ENCODE measurements around the gene PSG11.
"Not testable (repeated sequence)": the region's sequence is repeated elsewhere in the genome, so short reads cannot be mapped to it uniquely, and the experiment has no call there.

Gene PSG11

DNA sequence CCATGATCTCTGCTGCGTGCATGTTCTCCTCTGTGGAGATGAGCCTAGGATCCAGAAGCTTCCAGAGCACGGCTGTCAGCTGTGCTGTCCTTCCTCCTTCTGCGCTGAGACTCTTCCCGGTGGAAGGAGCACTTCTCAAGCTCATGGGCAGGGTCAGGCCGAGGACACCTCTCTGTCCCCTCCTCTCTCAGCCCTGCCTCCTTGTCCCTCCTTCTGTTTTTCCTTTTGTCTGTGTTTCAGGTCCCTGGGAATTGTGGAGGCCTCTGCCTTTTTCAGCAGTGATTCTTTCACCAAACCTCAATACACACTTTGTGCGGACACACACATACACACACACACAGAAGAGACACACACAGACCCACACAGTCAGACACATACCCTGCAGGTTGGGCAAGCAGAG, at the start of gene PSG11:
TSS of gene PSG11 (minus strand) at position 101 of the 400 bp plus-strand sequence. CDS start at position 4, 97 bp downstream.
- H3K27me3 ChIP-seq (ENCODE audit: insufficient read depth, low read length); H3K9ac ChIP-seq (ENCODE audit: low read depth, low read length); H3K4me3 ChIP-seq (ENCODE audit: low read length); H3K27ac ChIP-seq (ENCODE audit: low read length); H3K36me3 ChIP-seq (ENCODE audit: insufficient read depth, low read depth, low read length); H3K9me3 ChIP-seq (ENCODE audit: insufficient read depth, low read depth, low read length); H3K4me1 ChIP-seq (ENCODE audit: insufficient read depth, low read length): not testable (repeated sequence)

DNA sequence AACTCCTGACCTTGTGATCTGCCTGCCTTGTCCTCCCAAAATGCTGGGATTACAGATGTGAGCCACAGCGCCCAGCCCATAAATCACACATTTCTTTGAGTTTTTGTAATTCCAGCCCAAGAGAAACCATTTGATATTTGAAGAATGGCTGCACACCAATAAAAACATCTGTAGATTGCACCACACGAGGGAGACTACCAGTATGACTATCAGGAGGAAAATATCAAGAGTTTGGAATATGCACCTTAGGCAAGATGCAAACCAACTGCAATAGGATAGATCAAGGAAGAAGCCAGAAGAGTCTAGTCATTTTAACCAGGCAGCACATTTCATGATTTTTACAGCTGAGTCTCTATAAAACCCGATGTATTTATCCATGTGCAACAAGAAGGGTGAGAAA, 36.1 kb upstream of the PSG11 start:
- H3K4me1 ChIP-seq (ENCODE audit: insufficient read depth, low read length); H3K27me3 ChIP-seq (ENCODE audit: insufficient read depth, low read length); H3K9me3 ChIP-seq (ENCODE audit: insufficient read depth, low read depth, low read length); H3K4me3 ChIP-seq (ENCODE audit: low read length); H3K36me3 ChIP-seq (ENCODE audit: insufficient read depth, low read depth, low read length); H3K27ac ChIP-seq (ENCODE audit: low read length); H3K9ac ChIP-seq (ENCODE audit: low read depth, low read length): not testable (repeated sequence)

DNA sequence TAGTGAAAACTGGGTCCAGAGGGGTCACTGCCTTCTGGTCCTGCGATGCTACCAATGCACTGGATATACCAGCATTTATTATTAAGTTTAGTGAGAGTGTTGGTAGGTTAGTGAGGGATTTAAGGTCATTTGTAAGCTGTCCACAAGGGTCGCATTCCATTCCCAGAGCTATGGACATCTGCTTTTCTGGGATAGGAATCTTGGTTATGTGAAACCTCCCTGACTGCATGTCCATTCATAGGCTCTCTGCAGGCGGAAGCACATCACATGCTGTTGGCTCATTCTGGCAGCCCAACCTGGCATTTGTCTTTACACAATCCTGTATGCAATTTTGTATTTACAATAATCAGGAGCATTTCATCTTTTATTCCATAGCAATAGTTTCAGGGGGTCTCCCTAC, 35.1 kb upstream of the PSG11 start:
- H3K4me1 ChIP-seq (ENCODE audit: insufficient read depth, low read length); H3K36me3 ChIP-seq (ENCODE audit: insufficient read depth, low read depth, low read length); H3K9me3 ChIP-seq (ENCODE audit: insufficient read depth, low read depth, low read length); H3K9ac ChIP-seq (ENCODE audit: low read depth, low read length); H3K27me3 ChIP-seq (ENCODE audit: insufficient read depth, low read length); H3K4me3 ChIP-seq (ENCODE audit: low read length); H3K27ac ChIP-seq (ENCODE audit: low read length): not testable (repeated sequence)

DNA sequence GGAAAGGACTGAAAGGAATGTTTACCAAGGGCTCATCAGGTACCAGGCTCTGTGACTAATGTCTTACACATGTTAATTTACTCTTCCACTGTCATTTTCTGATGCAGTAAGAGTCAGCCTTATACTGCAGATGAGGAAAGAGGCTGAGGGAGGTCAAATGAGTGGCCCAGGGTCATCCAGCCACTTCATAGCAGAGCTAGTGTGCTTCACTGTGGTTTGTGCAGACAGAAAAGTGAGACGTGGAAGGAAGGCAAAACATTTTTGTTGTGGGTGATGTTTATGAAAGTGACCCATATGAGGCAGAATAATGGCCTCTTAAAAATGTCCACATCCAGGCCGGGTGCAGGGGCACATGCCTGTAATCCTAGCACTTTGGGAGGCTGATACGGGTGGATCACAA, 34.0 kb upstream of the PSG11 start:
- not testable (repeated sequence) for H3K9me3 ChIP-seq (ENCODE audit: insufficient read depth, low read depth, low read length); H3K9ac ChIP-seq (ENCODE audit: low read depth, low read length); H3K27ac ChIP-seq (ENCODE audit: low read length); H3K4me3 ChIP-seq (ENCODE audit: low read length); H3K27me3 ChIP-seq (ENCODE audit: insufficient read depth, low read length); H3K4me1 ChIP-seq (ENCODE audit: insufficient read depth, low read length); H3K36me3 ChIP-seq (ENCODE audit: insufficient read depth, low read depth, low read length)

DNA sequence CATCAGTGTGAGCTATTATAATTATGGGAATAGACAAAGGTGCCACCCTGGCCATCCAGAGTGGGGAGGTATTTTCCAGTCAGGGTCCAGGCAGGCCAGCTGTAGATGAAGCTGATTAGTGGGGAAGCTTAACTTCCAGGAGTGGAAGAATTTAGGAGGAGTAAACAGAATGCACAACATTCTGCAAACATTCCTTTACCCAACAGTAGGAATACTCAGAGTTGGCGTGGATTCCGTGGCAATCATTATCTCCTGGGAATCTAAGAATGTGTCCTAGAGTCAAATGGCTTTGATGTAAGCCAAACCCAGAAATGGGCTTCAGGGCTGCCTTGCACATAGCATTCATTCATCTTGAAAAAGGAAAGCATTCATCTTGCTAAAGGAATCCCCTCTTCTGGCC, 33.2 kb upstream of the PSG11 start:
- H3K4me3 ChIP-seq (ENCODE audit: low read length); H3K27me3 ChIP-seq (ENCODE audit: insufficient read depth, low read length); H3K27ac ChIP-seq (ENCODE audit: low read length); H3K9ac ChIP-seq (ENCODE audit: low read depth, low read length); H3K36me3 ChIP-seq (ENCODE audit: insufficient read depth, low read depth, low read length); H3K4me1 ChIP-seq (ENCODE audit: insufficient read depth, low read length): not testable (repeated sequence)
- peaks cover 12% of the 10 kb centered on the region; the same call in 1 of the 2 replicates for H3K9me3 ChIP-seq (ENCODE audit: insufficient read depth, low read depth, low read length)

DNA sequence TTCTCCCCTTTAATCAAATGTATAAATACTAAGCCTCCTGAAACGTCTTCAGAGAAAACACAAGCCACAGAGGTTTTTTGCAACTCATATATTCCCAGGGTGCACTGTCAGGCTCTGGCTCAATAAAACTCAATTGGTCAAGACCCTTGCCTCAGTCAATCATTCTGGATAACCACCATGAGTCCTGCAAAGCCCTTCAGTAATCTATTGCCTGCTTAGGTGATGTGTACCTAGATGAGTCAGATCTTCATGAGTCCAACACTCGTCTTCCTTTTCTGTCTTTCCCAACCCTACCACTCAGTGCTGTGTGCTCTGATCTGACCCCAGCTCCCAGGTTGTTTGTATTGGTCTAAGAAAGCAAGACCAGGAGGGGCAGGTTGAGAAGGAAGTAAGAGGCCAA, 32.2 kb upstream of the PSG11 start:
- H3K36me3 ChIP-seq (ENCODE audit: insufficient read depth, low read depth, low read length); H3K4me1 ChIP-seq (ENCODE audit: insufficient read depth, low read length); H3K27ac ChIP-seq (ENCODE audit: low read length); H3K4me3 ChIP-seq (ENCODE audit: low read length); H3K27me3 ChIP-seq (ENCODE audit: insufficient read depth, low read length); H3K9ac ChIP-seq (ENCODE audit: low read depth, low read length): not testable (repeated sequence)
- peaks cover 12% of the 10 kb centered on the region; the same call in 1 of the 2 replicates for H3K9me3 ChIP-seq (ENCODE audit: insufficient read depth, low read depth, low read length)

DNA sequence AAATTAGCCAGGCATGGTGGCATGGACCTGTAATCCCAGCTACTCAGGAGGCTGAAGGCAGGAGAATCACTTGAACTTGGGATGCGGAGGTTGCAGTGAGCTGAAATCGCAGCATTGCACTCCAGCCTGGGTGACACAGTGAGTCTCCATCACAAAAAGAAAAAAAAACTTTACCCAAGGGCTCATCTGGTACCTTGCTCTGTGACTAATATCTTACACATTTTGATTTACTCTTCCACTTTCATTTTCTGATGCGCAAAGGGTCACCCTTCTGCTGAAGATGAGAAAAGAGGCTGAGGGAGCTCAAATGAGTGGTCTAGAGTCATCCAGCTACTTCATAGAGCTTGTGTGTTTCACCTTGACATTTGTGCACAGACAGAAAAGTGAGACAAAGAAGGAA, 21.7 kb upstream of the PSG11 start:
- not testable (repeated sequence) for H3K4me1 ChIP-seq (ENCODE audit: insufficient read depth, low read length); H3K4me3 ChIP-seq (ENCODE audit: low read length); H3K27me3 ChIP-seq (ENCODE audit: insufficient read depth, low read length); H3K36me3 ChIP-seq (ENCODE audit: insufficient read depth, low read depth, low read length); H3K27ac ChIP-seq (ENCODE audit: low read length); H3K9me3 ChIP-seq (ENCODE audit: insufficient read depth, low read depth, low read length); H3K9ac ChIP-seq (ENCODE audit: low read depth, low read length)

DNA sequence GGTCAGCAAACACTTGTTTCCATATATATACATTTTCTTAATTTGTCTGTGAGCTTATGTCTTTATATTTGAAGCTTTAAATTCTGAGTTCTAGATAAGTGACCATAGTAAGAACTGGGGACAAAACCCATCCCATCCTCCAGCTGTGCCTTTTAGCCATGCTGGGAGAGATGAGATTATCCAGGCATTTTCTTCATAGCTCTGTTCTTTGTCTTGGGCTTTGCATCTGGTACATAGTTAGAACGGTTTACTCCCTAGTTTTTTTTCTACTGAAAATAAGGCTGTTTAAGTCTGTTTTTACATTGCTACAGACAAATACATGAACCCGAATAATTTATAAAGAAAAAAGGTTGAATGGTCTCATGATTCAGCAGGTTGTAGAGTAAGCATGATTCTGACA, 20.3 kb upstream of the PSG11 start:
- not testable (repeated sequence) for H3K27me3 ChIP-seq (ENCODE audit: insufficient read depth, low read length); H3K36me3 ChIP-seq (ENCODE audit: insufficient read depth, low read depth, low read length); H3K4me3 ChIP-seq (ENCODE audit: low read length); H3K9me3 ChIP-seq (ENCODE audit: insufficient read depth, low read depth, low read length); H3K9ac ChIP-seq (ENCODE audit: low read depth, low read length); H3K4me1 ChIP-seq (ENCODE audit: insufficient read depth, low read length); H3K27ac ChIP-seq (ENCODE audit: low read length)

DNA sequence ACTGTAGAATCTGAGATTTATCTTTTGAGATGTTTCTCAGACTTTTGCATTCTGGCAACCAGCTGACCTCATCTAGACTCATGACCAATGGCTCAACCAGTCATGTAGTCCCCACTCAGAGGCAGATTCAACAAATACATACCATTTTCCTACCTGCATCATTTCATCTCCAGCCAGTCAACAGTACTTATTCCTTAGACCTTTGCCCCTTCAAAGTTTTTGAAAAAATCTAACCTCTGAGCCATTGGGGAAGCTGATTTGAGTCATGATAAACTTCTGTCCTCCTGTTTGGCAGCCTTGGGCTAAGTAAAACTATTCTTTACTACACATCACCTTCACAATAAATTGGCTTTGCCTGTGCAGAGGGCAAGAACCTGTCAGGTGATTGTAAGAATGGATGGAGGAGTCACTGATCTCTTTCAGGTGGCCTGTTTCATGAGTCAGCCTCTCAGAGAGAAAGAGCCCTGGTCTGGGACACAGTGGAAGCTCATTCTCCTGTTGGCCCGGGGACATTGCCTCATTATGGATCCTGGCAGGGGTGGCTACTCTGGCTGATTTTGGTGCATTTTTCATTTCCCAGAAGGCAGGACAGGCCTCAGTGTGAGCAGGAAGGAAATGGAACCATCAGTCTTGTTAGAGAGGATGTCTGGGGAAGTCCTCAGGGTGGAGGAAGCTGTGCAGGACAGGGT, 17.4 kb upstream of the PSG11 start:
- not testable (repeated sequence) for H3K9me3 ChIP-seq (ENCODE audit: insufficient read depth, low read depth, low read length); H3K27me3 ChIP-seq (ENCODE audit: insufficient read depth, low read length)

DNA sequence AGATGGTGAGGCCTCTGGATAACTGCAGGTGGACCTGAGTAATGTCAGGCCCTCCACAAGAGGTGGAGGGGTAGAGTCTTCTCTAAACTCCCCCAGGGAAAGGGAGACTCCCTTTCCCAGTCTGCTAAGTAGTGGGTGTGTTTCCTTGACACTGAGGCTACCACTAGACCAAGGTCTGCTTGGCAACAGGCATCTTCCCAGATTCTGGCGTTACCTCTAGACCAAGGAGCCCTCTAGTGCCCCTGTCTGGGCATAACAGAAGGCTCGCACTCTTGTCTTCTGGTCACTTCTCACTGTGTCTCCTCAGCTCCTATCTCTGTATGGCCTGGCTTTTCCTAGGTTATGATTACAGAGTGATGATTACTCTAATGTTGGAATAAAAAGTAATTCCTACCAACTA, 5.4 kb upstream of the PSG11 start:
- H3K36me3 ChIP-seq (ENCODE audit: insufficient read depth, low read depth, low read length); H3K27me3 ChIP-seq (ENCODE audit: insufficient read depth, low read length); H3K4me1 ChIP-seq (ENCODE audit: insufficient read depth, low read length); H3K4me3 ChIP-seq (ENCODE audit: low read length); H3K27ac ChIP-seq (ENCODE audit: low read length); H3K9ac ChIP-seq (ENCODE audit: low read depth, low read length); H3K9me3 ChIP-seq (ENCODE audit: insufficient read depth, low read depth, low read length): not testable (repeated sequence)

More for the DNA sequence above, 17.4 kb upstream of the PSG11 start:
- not testable (repeated sequence) for H3K27ac ChIP-seq (ENCODE audit: low read length); H3K4me1 ChIP-seq (ENCODE audit: insufficient read depth, low read length); H3K9ac ChIP-seq (ENCODE audit: low read depth, low read length); H3K36me3 ChIP-seq (ENCODE audit: insufficient read depth, low read depth, low read length); H3K4me3 ChIP-seq (ENCODE audit: low read length)

DNA sequence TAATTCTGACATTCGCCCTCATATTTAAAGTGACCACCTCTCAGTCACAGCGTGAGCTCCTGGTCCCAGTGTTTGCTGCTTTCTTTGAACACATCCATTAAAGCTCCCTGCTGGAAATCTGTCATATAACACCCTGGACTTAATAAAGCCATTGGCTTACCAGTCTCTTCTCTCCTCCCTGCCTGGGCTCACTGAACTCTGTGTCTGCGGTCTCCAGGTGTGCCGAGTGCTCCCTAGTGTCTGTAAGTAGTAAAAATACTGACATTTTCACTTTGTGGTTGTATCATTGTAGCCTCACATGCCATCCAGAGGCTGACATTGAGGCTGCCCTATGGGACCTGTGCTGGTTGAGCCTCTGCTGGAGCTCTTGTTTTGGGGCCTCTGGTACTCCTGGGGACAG, 2.6 kb upstream of the PSG11 start:
- Histone ChIP-seq H3K9ac (ENCODE audit: low read depth, low read length) (no peak overlapping the region), H3K4me1 (ENCODE audit: insufficient read depth, low read length) (no peaks in the 10 kb centered on the region), H3K27ac (ENCODE audit: low read length) (no peak overlapping the region), H3K27me3 (ENCODE audit: insufficient read depth, low read length) (no peaks in the 10 kb centered on the region), H3K4me3 (ENCODE audit: low read length) (no peak overlapping the region), H3K36me3 (ENCODE audit: insufficient read depth, low read depth, low read length) (no peaks in the 10 kb centered on the region), H3K9me3 (ENCODE audit: insufficient read depth, low read depth, low read length) (no peaks in the 10 kb centered on the region)

DNA sequence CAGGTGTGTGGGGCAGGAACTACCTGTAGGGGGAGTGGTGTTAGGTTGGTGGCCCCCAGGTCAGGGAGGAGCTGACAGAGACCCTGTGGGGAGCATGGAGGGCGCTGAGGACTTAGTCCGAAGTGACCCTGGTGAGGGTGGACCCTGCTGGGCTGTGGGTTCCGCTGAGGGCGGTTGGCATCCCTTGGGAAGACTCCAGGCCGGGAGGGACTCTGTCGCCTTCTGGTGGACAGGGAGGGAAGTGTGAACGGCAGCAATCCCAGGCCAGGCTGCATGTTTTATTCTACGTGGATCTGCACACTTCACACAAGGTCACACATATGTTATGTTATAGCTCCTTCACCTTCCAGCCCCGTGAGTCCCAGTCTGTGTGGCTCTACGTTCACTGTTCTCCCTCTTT, 1.7 kb upstream of the PSG11 start:
- not testable (repeated sequence) for H3K4me1 ChIP-seq (ENCODE audit: insufficient read depth, low read length); H3K27me3 ChIP-seq (ENCODE audit: insufficient read depth, low read length); H3K9me3 ChIP-seq (ENCODE audit: insufficient read depth, low read depth, low read length); H3K36me3 ChIP-seq (ENCODE audit: insufficient read depth, low read depth, low read length); H3K4me3 ChIP-seq (ENCODE audit: low read length); H3K27ac ChIP-seq (ENCODE audit: low read length); H3K9ac ChIP-seq (ENCODE audit: low read depth, low read length)

DNA sequence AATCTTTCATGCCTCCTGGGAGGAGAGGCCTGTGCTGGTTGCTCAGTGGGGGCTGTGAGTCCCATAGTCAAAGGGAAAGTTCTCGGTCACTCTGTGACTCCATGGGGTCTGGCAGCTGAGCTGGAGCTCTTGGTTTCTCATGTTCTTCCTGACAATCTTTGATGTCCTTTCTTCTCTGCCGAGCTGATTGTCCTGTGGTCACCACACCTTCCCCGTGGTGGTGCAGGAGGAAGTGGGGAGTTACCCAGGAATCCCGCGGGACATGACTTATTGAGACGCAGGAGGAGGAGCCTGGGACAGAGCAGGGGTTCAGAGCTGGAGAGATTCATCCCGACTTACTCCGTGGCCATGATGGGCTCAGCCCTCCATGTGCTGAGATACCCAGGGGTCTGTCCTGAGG, 792 bp upstream of the PSG11 start:
- H3K9ac ChIP-seq (ENCODE audit: low read depth, low read length); H3K4me1 ChIP-seq (ENCODE audit: insufficient read depth, low read length); H3K27me3 ChIP-seq (ENCODE audit: insufficient read depth, low read length); H3K9me3 ChIP-seq (ENCODE audit: insufficient read depth, low read depth, low read length); H3K27ac ChIP-seq (ENCODE audit: low read length); H3K4me3 ChIP-seq (ENCODE audit: low read length); H3K36me3 ChIP-seq (ENCODE audit: insufficient read depth, low read depth, low read length): not testable (repeated sequence)
